Metanephros (tissue), 2 donors: ENCODE results near the gene VSTM1. TPM values are rescaled to one million over a fixed set of nuclear protein-coding genes. Genes with fewer than 3 reads are reported as not detected.

Experiments used
- small RNA-seq: library from RNA; depleted of rRNA; stranded (forward); fragments of <200 nt; gene quantifications from one replicate; pipeline ENCODE3, GENCODE V24; 2014; ENCODE audit warnings: low replicate concordance
- total RNA-seq: library from RNA; depleted of rRNA; stranded (reverse); fragments of >200 nt; gene quantifications from one replicate; pipeline ENCODE4 v1.2.3, GENCODE V29; 2014

VSTM1 gene, protein sequence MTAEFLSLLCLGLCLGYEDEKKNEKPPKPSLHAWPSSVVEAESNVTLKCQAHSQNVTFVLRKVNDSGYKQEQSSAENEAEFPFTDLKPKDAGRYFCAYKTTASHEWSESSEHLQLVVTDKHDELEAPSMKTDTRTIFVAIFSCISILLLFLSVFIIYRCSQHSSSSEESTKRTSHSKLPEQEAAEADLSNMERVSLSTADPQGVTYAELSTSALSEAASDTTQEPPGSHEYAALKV
- 2.9 TPM for total RNA-seq

DNA sequence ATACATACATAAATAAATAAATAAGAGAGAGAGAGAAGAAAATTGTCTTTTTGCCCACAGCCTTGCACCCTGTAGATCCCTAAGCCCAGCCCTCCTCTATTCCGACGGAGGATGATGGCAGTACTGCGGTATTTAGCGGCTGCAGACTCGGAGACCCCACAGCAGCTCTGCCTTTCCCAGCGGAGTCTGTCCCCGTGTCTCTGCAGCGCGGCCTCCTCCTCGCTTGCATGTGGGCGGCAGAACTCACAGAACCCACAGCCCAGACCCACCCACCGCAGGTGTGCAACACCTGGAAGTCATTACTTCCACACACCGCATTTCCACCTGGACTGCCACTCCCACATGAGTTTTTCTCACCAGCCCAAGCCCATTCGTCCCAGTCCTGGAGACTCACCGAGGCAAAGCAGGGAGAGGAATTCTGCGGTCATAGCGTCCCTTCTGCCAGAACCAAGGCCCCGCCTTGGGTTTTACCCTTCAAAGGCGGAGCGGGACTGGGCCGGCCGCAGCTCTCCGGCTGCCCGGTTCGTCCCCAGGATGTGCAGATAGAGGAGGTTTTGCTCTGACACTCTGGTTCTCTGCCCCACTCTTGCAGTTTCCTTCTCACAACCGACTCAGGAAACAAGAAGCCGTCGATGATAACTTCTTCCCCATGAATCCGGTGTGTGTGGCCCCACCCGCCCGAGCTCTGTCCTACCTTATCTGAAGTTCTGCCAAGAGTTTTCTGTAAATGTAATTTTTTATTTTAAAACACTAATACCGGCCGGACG lies at the start of gene VSTM1:
VSTM1 (minus strand) TSS at position 548 of the 767 bp plus-strand sequence; CDS start at position 428, 120 bp downstream.

DNA sequence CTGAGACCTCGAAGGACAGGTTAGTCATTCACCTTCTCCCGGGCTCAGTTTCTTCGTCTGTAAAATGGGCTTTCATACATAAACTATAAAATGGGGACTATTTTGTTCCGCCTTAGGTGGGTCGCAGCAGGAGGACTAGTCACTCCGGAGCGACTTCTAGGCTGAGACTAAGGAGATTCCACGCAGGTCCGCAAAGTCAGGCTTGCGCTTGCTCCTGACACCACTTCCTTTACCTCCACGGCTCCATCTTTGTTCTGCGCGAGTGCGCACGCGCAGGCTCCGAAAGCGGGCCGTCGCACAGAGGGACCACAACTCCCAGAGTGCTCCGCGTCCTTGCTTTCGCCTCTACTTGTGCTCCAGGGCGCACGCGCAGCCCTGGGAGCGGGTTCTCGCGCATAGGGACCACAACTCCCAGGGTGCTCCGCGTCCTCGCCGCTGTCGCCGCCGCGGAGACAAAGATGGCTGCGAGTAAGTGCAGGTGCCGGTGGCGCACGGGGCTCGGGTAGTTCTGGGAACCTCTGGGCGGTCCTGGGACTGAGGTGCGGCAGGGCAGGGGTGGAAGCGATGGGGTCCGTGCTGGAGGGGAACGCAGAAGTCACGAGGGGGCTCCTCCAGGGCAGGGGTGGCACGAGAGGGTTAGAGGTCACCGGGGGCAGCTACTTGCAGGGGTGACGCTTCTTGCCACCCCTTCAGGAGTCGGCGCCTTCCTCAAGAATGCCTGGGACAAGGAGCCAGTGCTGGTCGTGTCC lies 38.9 kb upstream of the VSTM1 start, which contains the start of gene NDUFA3:
NDUFA3 (plus strand) TSS at position 435 of the 749 bp plus-strand sequence; CDS start at position 459, 24 bp downstream.

DNA sequence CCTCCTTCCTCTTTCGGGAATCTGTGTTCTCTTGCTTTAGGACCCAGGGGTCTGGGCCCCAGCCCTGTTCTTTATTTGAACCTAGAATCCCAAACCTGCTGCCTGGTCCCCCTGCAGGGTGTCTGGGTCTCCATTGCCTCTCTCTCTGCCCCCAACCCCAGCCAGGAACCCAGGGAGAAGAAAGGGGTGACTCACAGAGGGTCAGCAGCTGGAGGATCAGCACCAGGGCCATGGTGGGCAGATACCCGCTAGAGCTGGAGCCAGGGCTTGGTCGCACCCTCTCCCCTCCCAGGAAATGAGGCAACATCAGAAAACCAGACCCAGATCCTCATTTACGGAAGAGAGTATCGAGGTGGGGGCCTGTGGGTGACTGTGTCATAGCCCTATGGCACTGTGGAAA lies 36.9 kb upstream of the VSTM1 start, which contains the start of gene OSCAR:
OSCAR (minus strand) TSS at position 243 of the 400 bp plus-strand sequence; CDS start at position 232, 11 bp downstream.

DNA sequence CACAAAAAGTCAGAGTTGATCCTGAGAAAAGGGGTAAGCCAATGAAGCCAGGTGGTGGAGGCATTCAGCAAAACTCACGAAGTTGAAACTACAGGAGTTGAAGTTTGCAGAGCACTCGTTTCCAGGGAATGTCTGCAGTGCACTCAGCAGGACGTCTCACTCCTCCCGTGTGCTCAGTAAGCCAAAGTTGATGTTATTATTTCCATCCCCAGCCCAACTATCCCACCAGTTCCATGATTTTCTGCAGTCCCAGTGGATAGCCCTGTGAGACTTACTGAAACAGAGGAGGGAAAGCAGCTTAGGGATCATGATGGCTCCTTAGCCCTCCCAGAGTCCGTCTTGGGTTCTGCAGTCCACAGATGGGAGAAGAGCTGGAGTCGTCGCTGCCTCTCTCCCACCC lies 17.3 kb upstream of the VSTM1 start, which contains the start of gene TARM1:
TARM1 (minus strand) TSS at position 334 of the 400 bp plus-strand sequence; CDS start at position 309, 25 bp downstream.

DNA sequence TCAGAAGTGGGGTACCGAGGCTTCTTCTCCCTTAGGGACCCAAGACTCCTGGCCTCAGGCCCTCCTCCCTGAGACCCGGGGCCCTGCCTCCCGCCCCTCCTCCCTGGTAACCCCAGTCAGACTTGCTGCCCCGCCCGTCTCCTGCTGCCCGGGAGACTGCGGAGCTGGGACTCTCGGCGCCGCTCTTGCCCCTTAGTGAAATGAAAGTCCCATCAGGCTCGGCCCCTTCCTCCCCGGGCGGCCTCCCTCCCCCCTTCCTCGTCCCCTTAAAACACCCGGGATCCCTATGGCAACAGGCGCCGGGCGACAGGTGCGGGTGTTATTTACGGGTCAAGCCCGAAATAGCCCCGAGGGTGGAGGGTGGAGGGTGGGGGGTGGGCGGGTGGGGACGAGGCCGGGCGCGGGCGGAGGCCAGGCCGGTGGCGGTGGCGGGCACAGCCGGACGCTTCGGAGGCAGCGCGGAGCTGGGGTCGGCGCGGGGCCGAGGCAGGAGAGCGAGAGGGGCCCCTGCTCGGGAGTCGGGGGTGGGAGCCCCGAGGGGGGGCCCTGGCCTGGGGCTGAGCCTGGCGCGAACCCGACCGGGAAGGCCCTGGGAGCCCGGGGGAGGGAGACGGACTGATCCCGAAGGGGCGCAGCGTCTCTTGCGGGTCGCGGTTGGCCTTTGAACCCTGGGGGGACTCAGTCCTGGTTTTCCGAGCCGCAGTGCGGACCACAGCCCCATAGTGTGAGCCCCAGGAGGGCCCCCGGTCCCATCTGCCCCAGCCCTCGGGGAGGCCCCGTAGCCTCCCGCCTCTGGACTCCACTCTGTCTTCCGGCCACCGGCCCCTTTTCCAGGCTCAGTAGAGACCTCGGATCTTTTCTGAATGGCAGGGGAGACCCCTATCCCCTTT lies 72.2 kb downstream of the VSTM1 start, which contains the start of gene CACNG6:
CACNG6 (plus strand) TSS at position 414 of the 890 bp plus-strand sequence. CDS start 1,241 bp downstream, outside the sequence.

Small RNA genes within 50 kb of the gene (small RNA-seq; reads per million reads assigned to genes)
- gene AC012314.20 = not detected

Other genes with a start within 250 kb of the VSTM1 start
- gene NLRP12, start 239.6 kb downstream of the VSTM1 start, total RNA-seq = 1.5 TPM
- 46.3 TPM for gene MYADM, start 196.0 kb downstream of the VSTM1 start, total RNA-seq
- gene PRKCG, start 181.7 kb downstream of the VSTM1 start, total RNA-seq = 1.4 TPM
- gene CACNG7, start 154.6 kb downstream of the VSTM1 start, total RNA-seq = 0.76 TPM
- gene CACNG8, start 101.0 kb downstream of the VSTM1 start, total RNA-seq = 0.23 TPM
- 5.7 TPM for gene CACNG6, start 72.3 kb downstream of the VSTM1 start, total RNA-seq
- 0.18 TPM for gene TARM1, start 17.5 kb upstream of the VSTM1 start, total RNA-seq
- gene OSCAR, start 36.9 kb upstream of the VSTM1 start, total RNA-seq = 1.3 TPM
- gene NDUFA3, start 39.0 kb upstream of the VSTM1 start, total RNA-seq = 30.8 TPM
- gene TFPT, start 51.8 kb upstream of the VSTM1 start, total RNA-seq = 10.2 TPM
- gene PRPF31, start 51.9 kb upstream of the VSTM1 start, total RNA-seq = 46.2 TPM
- 11.9 TPM for gene CNOT3, start 73.9 kb upstream of the VSTM1 start, total RNA-seq
- 5.4 TPM for gene LENG1, start 95.8 kb upstream of the VSTM1 start, total RNA-seq
- 38.7 TPM for gene TMC4, start 109.3 kb upstream of the VSTM1 start, total RNA-seq
- gene MBOAT7, start 125.7 kb upstream of the VSTM1 start, total RNA-seq = 47.6 TPM
- 65.2 TPM for gene TSEN34, start 127.4 kb upstream of the VSTM1 start, total RNA-seq
- 2,181 TPM for gene RPS9, start 137.0 kb upstream of the VSTM1 start, total RNA-seq
- gene LILRB3, start 159.1 kb upstream of the VSTM1 start, total RNA-seq = 18.0 TPM
- 3.3 TPM for gene LILRA6, start 178.9 kb upstream of the VSTM1 start, total RNA-seq
- 4.0 TPM for gene LILRB5, start 193.4 kb upstream of the VSTM1 start, total RNA-seq
- gene LILRB2, start 217.2 kb upstream of the VSTM1 start, total RNA-seq = 4.2 TPM
- 6.1 TPM for gene LILRA5, start 249.3 kb upstream of the VSTM1 start, total RNA-seq